Kidney epithelial cell (primary cell): Measurements from ENCODE around the gene TIMM23. TPM values are rescaled to one million over a fixed set of nuclear protein-coding genes. Genes with fewer than 3 reads are reported as not detected.

Experiments used
- DNase-seq: peaks from one replicate; pipeline ENCODE4 v3.0.0-alpha.2; 2010; ENCODE audit warnings: low read depth
- H3K27me3 ChIP-seq: 2 replicates; pipeline ENCODE4 v1.6.0; 2011; ENCODE audit warnings: low read length; ENCODE audit not compliant: control insufficient read depth, insufficient read depth
- H3K36me3 ChIP-seq: 2 replicates; pipeline ENCODE4 v1.5.1; 2011; ENCODE audit warnings: low read length; ENCODE audit not compliant: control insufficient read depth, insufficient read depth
- H3K4me3 ChIP-seq: 2 replicates; pipeline ENCODE4 v1.5.1; 2011; ENCODE audit warnings: low read depth, mild to moderate bottlenecking, control low read depth, low read length
- CTCF ChIP-seq: IDR thresholded peaks from 2 replicates; pipeline ENCODE4 v1.5.1; 2011; ENCODE audit warnings: mild to moderate bottlenecking, moderate library complexity, low read length, control low read depth, inconsistent platforms; ENCODE audit not compliant: insufficient read depth, poor library complexity, severe bottlenecking
- total RNA-seq: library from RNA; depleted of rRNA; stranded (reverse); fragments of >200 nt; gene quantifications from 2 replicates; pipeline ENCODE4 v1.2.3, GENCODE V29; 2015

The TIMM23 gene
- total RNA-seq, 1 donor from 2014 or later = 96.9 TPM

- no peak for DNase-seq
- no peaks in the 10 kb centered on the region for H3K36me3 ChIP-seq
- H3K27me3 ChIP-seq = peaks cover 4% of the 10 kb centered on the region
- TF ChIP-seq CTCF = no peak
- no peak overlapping the region for H3K4me3 ChIP-seq
Measured at GRCh38 chr10:46050941-46051623, 78.8 kb downstream of the TIMM23 start.

- DNase-seq = no peak
- Histone ChIP-seq H3K36me3 (no peaks in the 10 kb centered on the region), H3K4me3 (no peak overlapping the region), H3K27me3 (peaks cover 4% of the 10 kb centered on the region)
- TF ChIP-seq CTCF = no peak
Measured at GRCh38 chr10:46052057-46052790, 79.9 kb downstream of the TIMM23 start.

- TF ChIP-seq CTCF = no peak
- no peak for DNase-seq
Measured at GRCh38 chr10:46052791-46053375, 80.6 kb downstream of the TIMM23 start.

More at GRCh38 chr10:46052791-46053375, 80.6 kb downstream of the TIMM23 start:
- peaks cover under 1% of the 10 kb centered on the region for H3K27me3 ChIP-seq
- H3K4me3 ChIP-seq = no peak overlapping the region
- H3K36me3 ChIP-seq = no peaks in the 10 kb centered on the region

Other genes with a start within 250 kb of the TIMM23 start
- 49.1 and 51.5 TPM in 2 replicates for gene WASHC2C, start 245.2 kb upstream of the TIMM23 start, total RNA-seq
- gene AGAP4, start 125.0 kb upstream of the TIMM23 start, total RNA-seq = 5.8 and 16.4 TPM in 2 replicates
- gene NCOA4, start 58.1 kb downstream of the TIMM23 start, total RNA-seq = 123 and 131 TPM in 2 replicates
- gene MSMB, start 73.8 kb downstream of the TIMM23 start, total RNA-seq = not detected in 2 replicates